Stimulated activated CD4-positive, alpha-beta T cell treated with anti-CD3 and anti-CD28 coated beads, Interleukin-1b, Interleukin-23, amount 100 ng/mL, for 4 hours (primary cell): ENCODE measurements around the gene JAML.
A peak's percentile ranks its signal among the peaks of the same experiment; 100 is the strongest.

Experiments
- DNase-seq, 2 donors: peaks; one replicate each; pipeline ENCODE4 v3.0.0-alpha.2; 2020; ENCODE audit warnings: low read depth in 2 of 2

JAML gene

DNA sequence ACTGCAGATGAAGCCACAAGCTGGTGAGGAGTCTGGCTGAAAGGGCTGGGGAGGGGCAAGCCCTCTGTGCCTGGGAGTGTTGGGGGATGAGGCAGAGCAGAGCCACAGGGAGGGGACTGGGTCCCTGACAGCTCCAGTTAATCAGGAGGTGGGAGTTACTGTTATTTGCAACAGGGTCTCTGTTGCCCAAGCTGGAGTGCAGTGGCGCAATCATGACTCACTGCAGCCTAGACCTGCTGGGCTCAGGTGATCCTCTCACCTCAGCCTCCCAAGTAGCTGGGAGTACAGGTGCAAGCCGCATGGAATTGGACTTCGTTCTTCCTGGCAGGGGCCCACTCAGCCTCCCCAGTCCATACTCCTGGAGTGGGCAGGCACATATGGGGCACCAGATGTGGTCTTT, 56.1 kb downstream of the JAML start:
- no peak for DNase-seq

DNA sequence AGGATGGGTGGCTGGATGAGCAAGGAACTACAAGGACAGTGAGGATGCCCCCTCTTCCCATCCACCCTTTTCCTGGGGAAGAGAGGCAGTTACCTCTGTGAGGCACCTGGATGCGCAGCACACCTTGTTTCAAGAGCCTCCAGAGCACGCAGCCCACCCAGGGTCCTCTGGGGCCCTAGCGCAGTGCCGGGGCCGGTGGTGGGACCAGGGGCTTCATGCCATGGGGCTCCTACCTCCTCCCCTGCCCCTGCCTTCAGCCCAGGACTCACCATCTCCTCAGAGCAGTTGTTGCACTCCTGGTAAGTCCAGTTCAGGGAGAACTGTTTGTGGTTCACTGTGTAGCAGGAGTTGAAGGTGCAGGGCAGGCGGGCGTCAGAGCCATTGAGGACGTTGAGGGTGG, 56.5 kb downstream of the JAML start:
- no peak for DNase-seq

DNA sequence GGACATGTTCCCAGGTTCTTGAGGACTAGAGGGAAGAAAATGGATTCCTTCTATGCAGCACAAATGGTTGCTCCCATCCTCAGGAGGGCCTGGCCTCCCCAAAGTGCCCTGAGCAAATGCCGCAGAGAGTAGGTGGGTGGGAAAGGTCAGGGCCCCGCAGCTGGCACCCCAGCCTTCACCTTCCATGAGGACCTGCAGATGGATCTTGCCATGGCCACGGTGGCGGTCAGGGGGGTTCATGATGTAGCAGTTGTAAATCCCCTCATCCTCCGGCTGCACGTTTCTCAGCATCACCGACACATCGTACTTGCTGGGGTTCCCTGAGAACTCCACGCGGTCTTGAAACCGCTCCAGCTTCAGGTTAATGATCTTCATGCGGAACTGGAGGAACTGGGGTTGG, 56.9 kb downstream of the JAML start:
- no peak for DNase-seq

GRCh38 chr11:118167253-118167652, 57.6 kb downstream of the JAML start:
- DNase-seq = no peak

DNA sequence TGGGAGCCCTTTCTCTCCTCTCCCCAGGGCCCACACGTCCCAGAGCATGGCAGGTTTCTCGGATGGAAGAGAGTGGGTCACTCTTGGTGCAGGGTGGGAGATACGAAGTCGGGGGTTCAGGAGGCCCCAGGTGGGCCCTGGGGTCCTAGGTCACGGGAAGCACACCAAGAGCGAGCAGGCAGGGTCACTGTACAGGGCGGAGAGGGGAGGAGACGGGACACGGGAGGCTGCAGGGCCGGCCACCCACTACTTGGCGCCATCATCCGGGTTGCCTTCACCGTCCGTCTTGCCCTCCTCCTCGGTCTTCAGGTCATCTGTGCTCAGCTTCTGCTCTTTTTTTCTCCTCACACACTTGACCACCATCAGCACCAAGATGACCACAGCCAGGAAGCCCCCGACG, 58.2 kb downstream of the JAML start:
- DNase-seq = no peak

DNA sequence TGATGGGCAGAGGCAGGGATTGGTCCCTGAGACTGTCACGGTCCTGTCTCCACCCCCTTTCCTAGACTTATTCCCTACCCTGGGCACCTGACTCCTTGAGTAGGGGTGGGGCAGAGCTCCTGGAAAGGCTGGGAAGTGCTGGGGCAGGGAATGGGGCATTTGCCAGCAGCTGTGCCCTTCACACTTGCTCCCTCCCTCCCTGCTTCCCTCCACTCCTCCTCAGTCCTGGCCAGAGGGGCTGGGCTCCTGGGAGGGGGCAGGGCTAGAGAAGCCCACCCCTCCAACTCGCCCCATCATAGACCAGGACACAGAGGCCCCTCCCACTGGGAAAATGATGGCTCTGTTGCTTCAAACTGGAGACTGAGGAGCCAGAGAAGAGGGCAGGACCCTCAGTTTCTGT, 59.9 kb downstream of the JAML start:
- no peak for DNase-seq

DNA sequence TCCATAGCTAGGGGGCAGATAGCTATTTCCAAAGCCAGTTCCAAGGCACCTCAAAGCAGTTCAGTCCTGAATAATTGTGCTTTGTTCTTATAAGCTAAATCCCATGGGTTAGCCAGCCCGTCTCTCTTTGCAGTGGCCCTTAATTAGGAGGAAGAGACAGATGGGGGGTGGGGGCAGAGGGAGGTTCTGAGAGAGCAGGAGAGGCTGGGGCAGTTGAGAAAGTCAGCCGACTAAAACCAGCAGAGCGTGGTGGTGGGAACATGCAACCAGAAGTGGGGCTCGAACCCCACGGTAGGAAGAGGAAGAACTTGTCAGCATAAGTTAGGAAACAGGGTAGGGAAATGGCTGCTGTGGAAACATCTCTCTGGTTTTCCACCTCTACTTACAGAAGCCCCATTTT, 61.3 kb downstream of the JAML start:
- no peak for DNase-seq

- DNase-seq = no peak
Observed at GRCh38 chr11:118162846-118163245, 62.0 kb downstream of the JAML start.

- DNase-seq = no peak
Observed at GRCh38 chr11:118161786-118162185, 63.0 kb downstream of the JAML start.

DNA sequence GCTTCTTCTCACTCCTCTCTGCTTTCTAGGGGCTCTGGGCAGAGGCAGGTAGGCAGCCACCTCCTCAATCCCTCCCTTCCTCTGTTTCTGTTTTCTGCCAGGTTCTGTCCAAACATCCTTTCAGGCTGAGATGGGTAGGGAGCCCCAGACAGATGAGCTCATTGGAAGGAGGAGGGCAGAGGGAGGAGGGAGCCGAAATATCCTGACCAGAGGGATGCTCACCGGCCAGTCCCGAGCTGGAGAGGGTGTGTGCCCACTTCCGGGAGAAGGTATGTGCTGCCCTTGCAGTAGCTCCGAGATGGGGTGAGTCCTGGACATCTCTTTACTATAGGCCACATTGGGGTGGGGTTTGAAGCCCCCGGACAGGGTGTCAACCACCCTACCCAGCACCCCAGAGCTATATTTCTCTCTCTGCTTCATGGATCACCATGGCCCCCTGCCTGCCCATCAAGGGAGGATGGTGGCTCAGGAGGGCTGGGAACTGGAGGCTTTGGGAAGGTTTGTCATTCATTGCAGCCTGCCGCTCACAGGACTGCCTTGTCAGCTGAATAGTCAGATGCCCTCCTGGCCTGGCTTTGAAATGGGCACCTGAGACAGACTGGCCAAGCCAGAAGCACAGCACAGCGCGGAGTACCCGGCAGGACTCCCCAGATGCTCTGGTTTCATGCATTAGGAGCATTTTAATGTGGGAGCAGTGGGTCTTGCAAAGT, 67.5 kb downstream of the JAML start:
- no peak for DNase-seq

DNA sequence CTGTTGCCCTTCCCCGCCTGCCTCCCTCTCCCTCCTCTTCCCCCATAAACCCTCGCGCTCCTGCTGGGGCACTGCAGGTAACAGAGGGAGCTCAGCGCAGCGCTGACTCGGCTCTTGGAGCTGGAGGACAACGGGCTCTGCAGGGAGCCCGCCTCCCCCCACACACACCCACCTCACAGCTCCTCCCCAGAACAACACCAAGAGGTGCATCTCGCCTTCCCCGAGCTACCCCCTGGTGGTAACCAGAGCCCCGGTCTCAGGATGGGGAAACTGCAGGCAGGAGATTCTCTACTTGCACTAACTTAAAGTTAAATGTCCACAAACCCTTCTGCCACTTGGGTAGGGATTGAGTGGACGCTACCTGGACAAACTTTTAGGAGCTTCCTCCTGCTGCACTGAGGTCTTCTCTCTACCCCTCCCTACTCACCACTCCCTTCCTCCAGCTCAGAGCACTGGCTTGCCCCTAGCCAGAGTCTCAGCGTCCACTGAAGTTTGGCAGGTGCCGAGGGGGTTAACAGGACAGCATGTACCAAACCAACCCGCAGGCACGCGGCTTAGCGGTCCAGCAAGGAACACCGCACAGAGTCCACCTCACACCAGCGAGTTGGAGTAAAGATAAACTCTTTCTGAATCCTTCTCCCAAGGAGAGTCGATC, 68.2 kb downstream of the JAML start:
- DNase-seq = no peak

DNA sequence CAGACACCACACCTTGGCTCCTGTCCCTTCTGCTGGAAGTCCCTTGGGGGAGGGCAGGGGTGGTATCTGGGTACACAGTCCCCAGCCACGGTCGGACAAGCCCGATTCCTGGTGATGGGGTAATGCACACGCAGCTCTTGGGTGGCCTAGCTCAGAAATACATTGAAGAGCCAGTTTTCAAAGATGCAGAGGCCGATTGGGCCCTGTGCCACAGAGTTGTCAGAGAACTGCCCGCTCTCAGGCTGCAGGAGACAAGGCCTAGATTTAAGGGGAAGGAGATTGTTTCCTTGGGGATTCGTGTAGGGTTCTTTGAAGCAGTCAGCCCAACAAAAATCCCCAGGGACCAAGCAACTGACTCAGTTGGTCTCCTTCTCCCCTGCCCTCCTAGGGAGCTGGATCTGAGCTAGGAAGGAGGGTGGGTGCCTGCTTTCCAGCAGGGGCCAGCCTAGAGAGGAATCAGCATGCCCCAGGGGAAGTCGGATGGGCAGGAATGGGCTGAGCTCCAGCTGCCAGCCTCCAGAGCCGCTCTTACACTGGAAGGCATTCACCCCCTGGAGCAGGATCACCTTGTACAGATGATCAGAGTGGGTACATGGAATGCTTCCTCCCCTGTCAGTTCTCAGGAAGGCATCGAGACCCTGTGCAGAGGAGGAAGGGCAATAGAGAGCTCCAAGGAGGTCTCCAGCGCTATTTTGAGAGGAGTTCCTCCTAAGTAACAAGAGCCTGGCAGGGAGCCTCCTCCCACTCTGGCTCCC, 68.9 kb downstream of the JAML start:
- DNase-seq = no peak

DNA sequence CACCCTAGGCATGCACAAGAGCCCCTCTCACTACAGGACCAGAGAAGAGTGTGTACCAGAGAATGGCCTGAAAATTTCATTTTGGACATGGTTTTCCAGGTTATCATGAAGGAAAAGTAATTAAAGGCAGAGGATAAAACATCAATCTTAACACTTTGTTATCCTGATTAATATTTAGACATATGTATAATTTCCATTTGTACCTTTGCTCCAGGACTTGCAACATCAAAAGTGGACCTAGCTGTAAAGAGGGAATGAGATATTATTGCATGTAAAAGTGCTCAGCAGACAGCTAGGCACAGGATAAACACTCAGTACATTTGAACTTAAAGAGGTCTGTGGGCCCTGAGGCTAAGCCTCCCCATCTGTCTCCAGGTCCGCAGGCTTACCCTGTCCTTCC, 70.2 kb downstream of the JAML start:
- no peak for DNase-seq

GRCh38 chr11:118153976-118154375, 70.8 kb downstream of the JAML start:
- no peak for DNase-seq

DNA sequence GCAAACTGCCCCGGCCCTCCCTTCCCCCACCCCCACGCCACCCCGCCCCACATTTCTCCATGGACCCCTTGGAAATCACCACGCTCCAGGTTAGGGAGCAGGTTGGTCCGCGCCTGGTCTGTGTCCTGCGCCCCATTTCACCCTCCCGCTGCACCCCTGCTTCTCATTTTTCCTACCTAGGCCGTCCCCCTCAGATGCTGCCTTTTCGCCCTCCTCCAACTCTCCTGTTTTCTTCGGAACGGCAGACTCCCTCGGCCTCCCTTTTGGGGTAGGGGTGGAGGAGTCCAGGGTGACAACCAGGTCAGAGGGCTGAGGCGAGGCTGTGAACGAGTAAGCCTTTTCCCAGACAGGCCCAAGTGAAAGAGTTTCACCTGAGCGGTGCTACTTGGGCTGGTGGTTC, 71.3 kb downstream of the JAML start:
- no peak for DNase-seq

DNA sequence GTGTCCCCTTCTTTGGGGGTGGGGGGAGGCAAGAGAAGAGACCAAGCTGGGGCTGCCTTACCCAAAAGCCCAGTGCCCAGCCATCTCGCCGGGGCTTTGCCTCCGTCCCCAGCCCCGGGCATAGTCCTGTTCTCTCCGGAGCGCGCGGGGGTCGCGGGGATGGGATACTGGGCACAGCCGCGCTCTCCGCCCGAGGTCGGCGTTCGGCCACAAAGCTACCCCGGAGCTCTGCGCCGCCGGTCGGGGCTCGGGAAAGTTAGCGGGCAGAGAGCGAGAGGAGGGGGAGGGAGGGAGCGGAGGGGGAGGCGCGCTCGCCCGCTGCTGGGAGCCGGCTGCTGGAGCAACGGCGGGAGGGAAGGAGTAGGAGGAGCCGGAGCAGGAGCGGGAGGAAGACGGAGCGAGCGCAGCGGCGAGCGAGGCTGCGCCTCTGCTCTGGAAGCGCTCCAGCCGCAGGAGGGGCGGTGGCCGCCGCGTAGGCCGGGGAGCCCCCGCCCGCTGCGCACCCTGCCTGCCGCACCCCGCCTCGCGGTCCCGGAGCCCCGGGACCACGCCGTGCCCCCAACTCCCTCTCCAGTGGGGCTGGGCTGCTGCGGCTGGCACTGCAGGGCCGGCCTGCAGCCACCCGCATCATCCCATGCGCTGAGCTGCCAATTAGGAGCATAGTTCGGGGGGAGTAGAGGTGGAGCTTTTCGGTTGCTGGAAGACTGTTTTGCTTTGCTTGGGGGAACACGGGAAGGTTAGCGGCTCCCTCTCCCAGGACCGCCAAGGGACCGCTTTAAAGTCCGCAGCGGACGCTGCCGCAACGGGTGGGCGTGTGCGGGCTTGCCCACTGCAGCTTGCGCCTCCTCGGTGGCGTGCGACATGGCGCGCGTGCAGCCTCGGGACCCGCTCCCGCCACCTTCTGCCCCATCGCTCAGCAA, 72.0 kb downstream of the JAML start, which contains the start of gene SCN4B:
Gene SCN4B (minus strand): TSS at position 272 of the 920 bp plus-strand sequence. CDS start 150 bp downstream, at position 122.
- peak in 1 of 2 donors; percentile 6 for DNase-seq

DNA sequence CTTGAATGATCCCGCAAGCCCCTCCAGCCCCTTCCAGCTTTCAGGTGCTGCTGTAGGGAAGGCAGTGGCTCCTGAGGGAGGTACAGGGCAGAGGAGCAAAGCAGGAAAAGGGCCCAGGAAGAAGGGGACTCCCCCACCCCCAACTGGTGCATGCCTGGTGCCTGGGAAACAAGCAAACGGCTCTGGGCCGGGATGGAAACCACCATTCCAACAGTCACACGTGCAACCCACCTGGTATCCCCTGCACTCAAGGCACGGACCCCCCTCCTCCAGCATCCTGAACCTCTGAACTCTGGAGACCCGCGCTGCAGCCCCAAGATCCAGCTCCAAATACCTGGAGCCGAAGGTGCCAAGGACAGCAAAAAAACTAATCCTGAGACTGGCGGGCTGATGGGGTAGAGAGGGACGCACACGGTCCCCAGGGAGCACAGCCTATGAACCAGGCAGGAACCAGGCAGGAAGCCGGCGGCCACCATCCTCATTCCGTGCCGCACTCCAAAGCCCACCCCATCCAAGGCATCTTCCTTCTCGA, 72.7 kb downstream of the JAML start:
- no peak for DNase-seq

DNA sequence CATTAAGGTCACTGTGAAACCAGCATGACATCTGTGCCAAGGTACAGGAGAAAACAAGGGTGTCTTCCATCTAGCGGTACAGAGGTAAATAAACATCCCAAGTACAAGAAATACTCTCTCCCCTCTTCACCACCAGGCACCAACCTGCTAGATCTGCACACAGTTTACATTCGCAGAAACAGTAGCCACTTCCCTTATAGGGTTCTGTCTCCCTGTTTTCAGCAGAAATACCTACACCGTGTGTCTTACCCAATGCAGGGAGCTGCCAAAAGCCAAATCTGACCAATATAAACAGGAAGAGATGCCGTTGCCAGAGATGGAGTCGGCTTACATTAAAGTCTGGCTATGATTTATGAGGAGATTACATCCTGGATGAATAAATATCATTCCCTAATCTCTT, 73.4 kb downstream of the JAML start:
- no peak for DNase-seq

DNA sequence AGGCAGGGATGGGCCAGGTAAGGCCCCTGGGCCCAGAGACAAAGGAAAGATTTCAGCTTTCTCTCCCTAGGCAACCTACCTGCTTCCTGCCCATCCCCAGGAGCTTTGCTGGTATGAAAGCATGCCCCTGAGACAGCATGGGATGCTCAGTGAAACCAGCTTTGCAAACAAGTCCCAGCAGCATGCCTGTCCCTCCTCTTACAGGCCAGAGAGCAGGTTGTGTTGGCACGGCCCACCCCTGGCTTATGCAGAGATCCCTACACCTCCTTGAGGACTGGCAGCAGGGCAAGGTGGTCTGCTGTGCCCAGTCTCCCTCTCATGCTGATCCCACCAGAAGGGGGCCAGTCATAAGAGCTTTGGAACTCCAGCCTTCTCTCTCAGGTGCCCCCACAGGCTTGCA, 75.3 kb downstream of the JAML start:
- no peak for DNase-seq

- no peak for DNase-seq
Observed at GRCh38 chr11:118148856-118149255, 76.0 kb downstream of the JAML start.

DNA sequence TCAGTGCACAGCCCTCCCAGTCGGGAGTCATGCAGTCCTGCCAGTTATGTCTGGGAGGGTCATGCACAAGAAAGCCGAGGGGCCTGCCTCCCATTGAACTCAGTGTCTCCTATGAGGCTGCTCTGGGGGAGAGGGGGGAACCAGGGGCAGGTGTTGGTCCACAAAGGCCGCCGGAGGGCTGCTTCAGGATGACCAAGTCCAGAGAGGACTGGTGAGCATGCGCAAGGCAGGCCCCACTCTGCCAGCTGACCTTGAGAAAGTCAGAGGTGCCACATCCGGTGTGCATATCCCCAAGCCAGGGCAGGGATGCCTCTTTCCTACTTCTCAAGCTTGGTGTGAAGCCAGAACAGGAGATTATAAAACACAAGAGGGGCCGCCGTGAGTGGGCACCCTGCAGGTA, 76.6 kb downstream of the JAML start:
- no peak for DNase-seq

- no peak for DNase-seq
Observed at GRCh38 chr11:118147502-118147901, 77.3 kb downstream of the JAML start.
